RWPE2 (cell line): ENCODE results near the gene MEG3.

Source experiments
- ATAC-seq: fragments of 200-7000 bp; cut with Tn5 transposase; 3 replicates; pipeline ENCODE4 v1.9.1; 2021; ENCODE audit warnings: low read depth
- DNase-seq: peaks from one replicate; pipeline ENCODE4 v3.0.0-alpha.2; 2020; ENCODE audit warnings: low spot score
- H3K27ac ChIP-seq: fragments of 450-650 bp; 2 replicates; pipeline ENCODE4 v1.5.1; 2017; ENCODE audit warnings: mild to moderate bottlenecking; ENCODE audit not compliant: poor library complexity, severe bottlenecking
- H3K27me3 ChIP-seq: fragments of 250-450 bp; sonication (Bioruptor Pico); 2 replicates; pipeline ENCODE4 v1.5.1; 2021; ENCODE audit warnings: mild to moderate bottlenecking, moderate library complexity; ENCODE audit not compliant: insufficient read depth, poor library complexity, severe bottlenecking
- H3K36me3 ChIP-seq: fragments of 250-450 bp; sonication (Bioruptor Pico); 2 replicates; pipeline ENCODE4 v1.5.1; 2020; ENCODE audit warnings: low read depth, mild to moderate bottlenecking, moderate library complexity
- H3K4me1 ChIP-seq: fragments of 250-450 bp; sonication (Bioruptor Pico); 2 replicates; pipeline ENCODE4 v1.5.1; 2021; ENCODE audit warnings: mild to moderate bottlenecking, moderate library complexity; ENCODE audit not compliant: insufficient read depth, poor library complexity, severe bottlenecking
- H3K4me3 ChIP-seq: fragments of 250-450 bp; sonication (Bioruptor Pico); 2 replicates; pipeline ENCODE4 v1.5.1; 2021; ENCODE audit warnings: mild to moderate bottlenecking, moderate library complexity; ENCODE audit not compliant: severe bottlenecking
- H3K9me3 ChIP-seq: fragments of 250-450 bp; sonication (Bioruptor Pico); 2 replicates; pipeline ENCODE4 v1.5.1; 2021; ENCODE audit warnings: mild to moderate bottlenecking, moderate library complexity; ENCODE audit not compliant: severe bottlenecking
- CTCF ChIP-seq: fragments of 450-650 bp; IDR thresholded peaks from one replicate; pipeline ENCODE4 v1.5.1; 2017; ENCODE audit warnings: mild to moderate bottlenecking, moderate library complexity; ENCODE audit not compliant: poor library complexity, severe bottlenecking

The MEG3 gene

GRCh38 chr14:100890061-100890850, 64.3 kb downstream of the MEG3 start:
- H3K4me1 ChIP-seq, result no peaks in the 10 kb centered on the region
- H3K27ac ChIP-seq, result no peak overlapping the region
- no peaks in the 10 kb centered on the region for H3K9me3 ChIP-seq
- no peak for TF ChIP-seq CTCF
- peak; percentile 51 for DNase-seq
- H3K36me3 ChIP-seq, result peaks cover 5% of the 10 kb centered on the region; the same call in 1 of the 2 replicates
- no peak overlapping the region for H3K4me3 ChIP-seq
- H3K27me3 ChIP-seq, result peaks cover 5% of the 10 kb centered on the region
- ATAC-seq, result no peak

GRCh38 chr14:100891051-100891450, 65.1 kb downstream of the MEG3 start:
- no peak for TF ChIP-seq CTCF
- H3K4me3 ChIP-seq, result no peak overlapping the region
- no peak for ATAC-seq
- H3K4me1 ChIP-seq, result no peaks in the 10 kb centered on the region
- peaks cover 5% of the 10 kb centered on the region; the same call in 1 of the 2 replicates for H3K36me3 ChIP-seq
- no peaks in the 10 kb centered on the region for H3K9me3 ChIP-seq
- no peak overlapping the region for H3K27ac ChIP-seq
- peaks cover 5% of the 10 kb centered on the region for H3K27me3 ChIP-seq
- no peak for DNase-seq

GRCh38 chr14:100891501-100892445, 65.9 kb downstream of the MEG3 start:
- Histone ChIP-seq H3K9me3 (no peaks in the 10 kb centered on the region), H3K36me3 (peaks cover 5% of the 10 kb centered on the region; the same call in 1 of the 2 replicates), H3K4me1 (no peaks in the 10 kb centered on the region), H3K27me3 (peaks cover 3% of the 10 kb centered on the region), H3K27ac (no peak overlapping the region), H3K4me3 (no peak overlapping the region)
- ATAC-seq (no peak), DNase-seq (peak; percentile 59)
- TF ChIP-seq CTCF, result no peak

- Histone ChIP-seq H3K4me3 (no peak overlapping the region), H3K9me3 (no peaks in the 10 kb centered on the region), H3K27me3 (no peaks in the 10 kb centered on the region), H3K36me3 (no peaks in the 10 kb centered on the region; the same call in 1 of the 2 replicates), H3K27ac (no peak overlapping the region), H3K4me1 (no peaks in the 10 kb centered on the region)
- DNase-seq, result no peak
- no peak for ATAC-seq
- TF ChIP-seq CTCF, result no peak
Measured at GRCh38 chr14:100892496-100893227, 66.7 kb downstream of the MEG3 start.
